Loucy (cell line): Measurements from ENCODE around the gene KCTD6.

Source experiments
- EZH2phosphoT487 ChIP-seq: fragments of 200-600 bp; IDR thresholded peaks from 2 replicates; pipeline ENCODE4 v1.6.1; 2018; ENCODE audit warnings: antibody characterized with exemption, mild to moderate bottlenecking, moderate library complexity, borderline replicate concordance
- TF ChIP-seq, protein P1 (sequence below): fragments of 200-600 bp; sonication (generic); conservative IDR thresholded peaks from 2 replicates; pipeline ENCODE4 v1.5.1; 2014; ENCODE audit warnings: mild to moderate bottlenecking, antibody characterized with exemption, low read length

DNA sequence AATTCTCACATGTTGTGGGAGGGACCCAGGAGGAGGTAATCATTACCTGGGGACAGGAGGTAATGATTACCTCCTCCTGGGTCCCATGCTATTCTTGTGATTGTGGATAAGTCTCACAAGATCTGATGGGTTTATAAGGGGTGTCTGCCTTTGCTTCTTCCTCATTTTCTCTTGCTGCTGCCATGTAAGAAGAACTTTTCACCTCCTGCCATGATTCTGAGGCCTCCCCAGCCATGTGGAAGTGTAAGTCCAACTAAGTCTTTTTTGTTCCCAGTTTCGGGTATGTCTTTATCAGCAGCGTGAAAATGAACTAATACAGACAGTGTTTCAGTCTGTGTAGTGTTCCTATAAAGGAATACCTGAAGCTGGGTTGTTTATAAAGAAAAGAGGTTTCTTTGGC, 13.1 kb upstream of the KCTD6 start:
- TF ChIP-seq, protein P1, sequence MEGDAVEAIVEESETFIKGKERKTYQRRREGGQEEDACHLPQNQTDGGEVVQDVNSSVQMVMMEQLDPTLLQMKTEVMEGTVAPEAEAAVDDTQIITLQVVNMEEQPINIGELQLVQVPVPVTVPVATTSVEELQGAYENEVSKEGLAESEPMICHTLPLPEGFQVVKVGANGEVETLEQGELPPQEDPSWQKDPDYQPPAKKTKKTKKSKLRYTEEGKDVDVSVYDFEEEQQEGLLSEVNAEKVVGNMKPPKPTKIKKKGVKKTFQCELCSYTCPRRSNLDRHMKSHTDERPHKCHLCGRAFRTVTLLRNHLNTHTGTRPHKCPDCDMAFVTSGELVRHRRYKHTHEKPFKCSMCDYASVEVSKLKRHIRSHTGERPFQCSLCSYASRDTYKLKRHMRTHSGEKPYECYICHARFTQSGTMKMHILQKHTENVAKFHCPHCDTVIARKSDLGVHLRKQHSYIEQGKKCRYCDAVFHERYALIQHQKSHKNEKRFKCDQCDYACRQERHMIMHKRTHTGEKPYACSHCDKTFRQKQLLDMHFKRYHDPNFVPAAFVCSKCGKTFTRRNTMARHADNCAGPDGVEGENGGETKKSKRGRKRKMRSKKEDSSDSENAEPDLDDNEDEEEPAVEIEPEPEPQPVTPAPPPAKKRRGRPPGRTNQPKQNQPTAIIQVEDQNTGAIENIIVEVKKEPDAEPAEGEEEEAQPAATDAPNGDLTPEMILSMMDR = no peak
- no peak for TF ChIP-seq EZH2phosphoT487
